Measurements from ENCODE around the gene PSMA7. TPM values are rescaled to one million over a fixed set of nuclear protein-coding genes. Genes with fewer than 3 reads are reported as not detected.

The PSMA7 gene
- polyA plus RNA-seq, 1 of the 3 experiments (the other 2 are of a cell fraction): 801 TPM

DNA sequence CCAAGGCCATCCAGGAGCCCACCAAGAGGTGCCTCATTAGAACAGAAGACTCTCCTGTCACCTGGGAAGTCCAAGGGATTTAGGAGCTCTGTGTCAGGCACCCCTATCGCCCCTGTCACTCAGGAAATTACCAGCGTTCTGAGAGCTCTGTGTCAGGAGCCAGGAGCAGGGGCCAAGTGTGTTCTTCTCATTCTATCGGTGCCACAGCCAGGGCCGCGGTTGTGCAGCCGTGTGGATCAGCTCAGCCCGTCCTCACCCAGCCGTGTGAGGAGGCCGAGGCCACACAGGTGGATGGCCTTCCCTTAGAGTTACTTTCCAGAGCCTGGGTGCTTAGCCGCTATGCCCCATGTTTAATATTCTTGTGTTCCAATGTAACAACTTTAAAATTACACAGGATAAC, 49.4 kb upstream of the PSMA7 start (continued):
- TF ChIP-seq, protein P1, sequence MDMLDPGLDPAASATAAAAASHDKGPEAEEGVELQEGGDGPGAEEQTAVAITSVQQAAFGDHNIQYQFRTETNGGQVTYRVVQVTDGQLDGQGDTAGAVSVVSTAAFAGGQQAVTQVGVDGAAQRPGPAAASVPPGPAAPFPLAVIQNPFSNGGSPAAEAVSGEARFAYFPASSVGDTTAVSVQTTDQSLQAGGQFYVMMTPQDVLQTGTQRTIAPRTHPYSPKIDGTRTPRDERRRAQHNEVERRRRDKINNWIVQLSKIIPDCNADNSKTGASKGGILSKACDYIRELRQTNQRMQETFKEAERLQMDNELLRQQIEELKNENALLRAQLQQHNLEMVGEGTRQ (IDR thresholded peaks at IDR 0.05; ENCODE audit: borderline replicate concordance, low read depth, low read length): no peak
- TF ChIP-seq FOXJ3 (CRISPR knock-in tag; IDR thresholded peaks at IDR 0.05): no peak

DNA sequence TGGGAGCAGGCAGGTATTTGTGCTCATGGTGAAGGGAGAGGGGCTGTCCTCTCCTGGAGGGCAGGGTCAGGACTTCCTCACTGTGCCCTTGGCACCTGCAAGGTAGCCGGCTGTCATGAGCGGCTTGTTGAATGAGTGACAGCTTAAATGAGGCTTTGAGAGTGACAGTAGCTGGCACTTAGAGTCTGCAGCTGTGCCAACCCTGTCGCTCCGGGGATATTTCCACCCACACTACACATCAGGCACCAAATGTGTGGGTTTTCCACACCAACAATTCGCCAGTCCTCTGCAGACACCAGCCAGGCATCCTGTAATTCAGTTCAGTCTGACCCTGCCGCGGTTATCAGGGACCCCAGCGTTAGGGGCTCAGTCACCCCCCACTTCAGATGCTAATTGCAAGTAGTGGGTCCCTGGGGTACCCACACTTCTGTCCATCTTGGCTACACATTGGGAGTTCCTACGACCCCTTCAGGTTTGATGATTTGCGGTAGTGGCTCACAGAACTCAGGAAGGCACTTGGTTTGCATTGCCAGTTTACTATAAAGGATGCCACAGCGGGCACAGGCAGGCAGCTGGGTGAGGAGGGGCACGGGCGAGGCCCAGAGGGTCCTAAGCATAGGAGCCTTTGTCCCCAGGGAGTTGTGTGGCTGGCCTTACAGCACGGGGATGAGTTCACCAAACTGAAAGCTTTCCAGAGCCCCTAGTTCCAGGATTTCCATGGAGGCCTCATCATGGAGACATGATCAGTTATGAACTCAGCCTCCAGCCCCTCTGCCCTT, 48.8 kb upstream of the PSMA7 start:
- no peak overlapping the region for H2AFZ ChIP-seq (ENCODE audit: low read depth)
- H3K27me3 ChIP-seq (ENCODE audit: insufficient read depth): no peaks in the 10 kb centered on the region
- CTCF ChIA-PET: no interaction called here
- H3K9ac ChIP-seq: no peak overlapping the region
- no peak overlapping the region for H3K4me2 ChIP-seq
- H3K4me1 ChIP-seq (ENCODE audit: control insufficient read depth in 1 of 2, insufficient read depth in 2 of 2, low read depth in 1 of 2, low read length in 1 of 2): no peaks in the 10 kb centered on the region
- POLR2A ChIA-PET: interaction anchor here (0.7 kb wide), 1 partner anchor 49 kb away, joined by 3 read pairs; no protein-coding TSS in a partner anchor
- H3K36me3 ChIP-seq (replicated peaks in 1 of 2; ENCODE audit: control insufficient read depth in 1 of 2, insufficient read depth in 2 of 2, low read length in 1 of 2): peaks cover 15 to 31% of the 10 kb centered on the region in 2 experiments
- TF ChIP-seq CHD2 (IDR thresholded peaks at IDR 0.05; ENCODE audit: low read length, partially characterized antibody) (no peak), MEF2A (IDR thresholded peaks at IDR 0.05; ENCODE audit: borderline replicate concordance, low read depth) (no peak), MAX (IDR thresholded peaks at IDR 0.05; ENCODE audit: low read depth) (no peak), MXI1 (IDR thresholded peaks at IDR 0.05; ENCODE audit: low read depth, low read length) (no peak), TEAD4 (IDR thresholded peaks at IDR 0.05; ENCODE audit: borderline replicate concordance, insufficient read depth) (no peak), RFX5 (IDR thresholded peaks at IDR 0.05; ENCODE audit: low read length) (no peak), JUND (IDR thresholded peaks at IDR 0.05) (no peak), YY1 (IDR thresholded peaks at IDR 0.05; ENCODE audit: low read depth) (no peak), SMC3 (IDR thresholded peaks at IDR 0.05; ENCODE audit: low read depth, low read length) (no peak)
- peaks cover 4% of the 10 kb centered on the region for H4K20me1 ChIP-seq (ENCODE audit: insufficient read depth)
- H3K9me3 ChIP-seq: no peaks in the 10 kb centered on the region
- peaks cover 2% of the 10 kb centered on the region for H3F3A ChIP-seq (replicated peaks; ENCODE audit: insufficient read depth)
- DNase-seq: no peak
- H3K79me2 ChIP-seq (ENCODE audit: insufficient read depth): peaks cover 54% of the 10 kb centered on the region
- H3K27ac ChIP-seq (ENCODE audit: low read depth in 2 of 2, low read length in 1 of 2): no peak overlapping the region
- H3K4me3 ChIP-seq (ENCODE audit: low read depth in 2 of 2, low read length in 1 of 2): no peak overlapping the region
- 92% methylated on average over 6 of the region's 14 CpGs for WGBS (ENCODE audit: low lambda C conversion rate)
- H3K9me2 ChIP-seq: no peaks in the 10 kb centered on the region

DNA sequence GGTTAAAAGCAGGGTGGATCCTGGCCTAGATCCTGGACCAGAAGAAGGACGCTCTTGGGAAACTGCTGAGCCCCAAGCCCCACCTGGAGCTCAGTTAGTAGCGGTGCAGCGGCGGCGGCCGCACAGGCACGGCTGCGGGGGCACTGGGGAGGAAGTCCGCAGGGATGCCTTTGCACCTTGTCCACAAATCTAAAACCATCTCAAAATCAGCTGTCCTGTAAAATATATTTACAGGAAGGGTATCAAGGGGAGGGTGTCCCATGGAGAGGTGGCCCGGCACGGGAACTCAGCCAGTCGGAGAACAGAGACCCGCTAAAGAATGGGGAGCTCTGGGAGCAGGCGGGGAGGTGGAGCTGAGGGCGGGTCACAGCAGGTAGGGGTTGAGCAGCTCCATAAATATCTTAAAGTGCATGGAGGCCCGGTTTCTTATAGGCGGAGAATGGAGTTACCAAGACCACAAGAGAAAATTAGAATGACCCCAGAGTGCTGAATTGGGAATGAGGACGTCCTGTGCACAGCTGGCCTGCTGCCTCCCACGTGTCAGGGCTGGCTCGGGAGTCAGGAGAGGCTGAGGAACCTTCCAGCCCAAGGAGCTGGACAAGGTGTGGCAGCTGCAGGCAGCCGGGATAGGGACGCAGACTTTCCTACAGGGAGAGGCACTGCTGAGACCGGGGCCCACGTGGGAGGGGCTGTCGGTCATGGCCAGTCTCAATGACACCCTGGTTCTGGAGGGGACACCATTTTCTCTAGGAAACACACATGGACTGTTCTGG, 47.6 kb upstream of the PSMA7 start:
- Histone ChIP-seq H3K4me1 (ENCODE audit: control insufficient read depth in 1 of 2, insufficient read depth in 2 of 2, low read depth in 1 of 2, low read length in 1 of 2) (no peaks in the 10 kb centered on the region), H3K4me2 (no peak overlapping the region), H3K9me2 (no peaks in the 10 kb centered on the region), H3K9ac (no peak overlapping the region), H4K20me1 (ENCODE audit: insufficient read depth) (peaks cover 8% of the 10 kb centered on the region), H3K79me2 (ENCODE audit: insufficient read depth) (peaks cover 66% of the 10 kb centered on the region), H3K4me3 (ENCODE audit: low read depth in 2 of 2, low read length in 1 of 2) (no peak overlapping the region), H3F3A (replicated peaks; ENCODE audit: insufficient read depth) (peaks cover 6% of the 10 kb centered on the region), H2AFZ (ENCODE audit: low read depth) (no peak overlapping the region), H3K27ac (ENCODE audit: low read depth in 2 of 2, low read length in 1 of 2) (no peak overlapping the region), H3K9me3 (no peaks in the 10 kb centered on the region), H3K36me3 (replicated peaks in 1 of 2; ENCODE audit: control insufficient read depth in 1 of 2, insufficient read depth in 2 of 2, low read length in 1 of 2) (peaks cover 15 to 31% of the 10 kb centered on the region in 2 experiments), H3K27me3 (ENCODE audit: insufficient read depth) (no peaks in the 10 kb centered on the region)
- TF ChIP-seq NFIC (IDR thresholded peaks at IDR 0.05; ENCODE audit: borderline replicate concordance): no peak
- ChIA-PET CTCF (interaction anchor here (0.8 kb wide), 1 partner anchor 171 kb away, joined by 3 read pairs; no protein-coding TSS in a partner anchor), POLR2A (no interaction called here)
- WGBS (ENCODE audit: low lambda C conversion rate): 93% methylated on average over 20 of the region's 25 CpGs
- no peak for DNase-seq
